Inflammatory macrophage treated with lipopolysaccharide for 4 hours (primary cell): ENCODE measurements around the gene FARS2.

ENCODE experiments used
- DNase-seq: peaks from one replicate; pipeline ENCODE4 v3.0.0-alpha.2; 2020

The FARS2 gene

GRCh38 chr6:5471637-5472398 is 210.5 kb downstream of the FARS2 start:
- DNase-seq, result no peak

GRCh38 chr6:5472571-5472970 is 211.3 kb downstream of the FARS2 start:
- no peak for DNase-seq

- DNase-seq, result no peak
These were observed 214.5 kb downstream of the FARS2 start for GRCh38 chr6:5475779-5476178.

DNA sequence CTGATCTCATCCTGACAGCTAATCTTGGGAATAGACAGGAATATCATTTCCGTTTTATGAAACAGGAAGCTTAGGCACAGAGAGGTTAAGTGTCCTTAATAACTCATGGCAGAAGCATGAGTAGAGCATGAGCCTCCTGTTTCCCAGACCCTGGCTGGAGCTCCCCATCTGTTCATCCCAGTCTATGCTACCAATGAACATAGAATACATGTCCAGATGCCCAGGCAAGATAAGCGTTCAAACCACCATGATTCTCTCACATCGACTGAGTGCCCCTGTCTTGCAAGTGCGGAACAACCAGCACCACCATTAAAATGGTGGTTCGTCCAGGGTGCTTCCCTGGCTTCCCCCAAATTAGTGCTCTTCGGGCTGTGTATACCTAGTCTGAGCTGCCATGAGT is 217.1 kb downstream of the FARS2 start:
- no peak for DNase-seq

DNA sequence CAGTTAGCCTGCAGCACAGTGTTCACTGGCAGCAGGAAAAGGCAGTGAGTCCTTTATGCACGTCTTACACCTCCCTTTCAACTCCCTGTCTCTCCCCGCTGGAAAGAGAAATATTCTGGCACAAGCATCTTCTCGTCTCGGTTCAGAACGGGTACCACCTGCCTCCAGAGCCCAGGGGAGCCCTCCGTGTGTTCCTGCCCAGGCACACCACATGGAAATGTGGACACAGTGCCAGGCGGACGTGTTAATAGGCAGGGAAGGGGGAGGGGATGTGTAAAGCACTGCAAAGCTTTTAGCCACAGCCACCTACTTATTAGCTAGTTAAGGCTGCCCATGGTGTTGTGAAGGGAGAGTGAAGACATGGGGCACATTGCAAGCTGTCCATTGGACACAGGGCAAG is 219.7 kb downstream of the FARS2 start:
- DNase-seq, result no peak

DNA sequence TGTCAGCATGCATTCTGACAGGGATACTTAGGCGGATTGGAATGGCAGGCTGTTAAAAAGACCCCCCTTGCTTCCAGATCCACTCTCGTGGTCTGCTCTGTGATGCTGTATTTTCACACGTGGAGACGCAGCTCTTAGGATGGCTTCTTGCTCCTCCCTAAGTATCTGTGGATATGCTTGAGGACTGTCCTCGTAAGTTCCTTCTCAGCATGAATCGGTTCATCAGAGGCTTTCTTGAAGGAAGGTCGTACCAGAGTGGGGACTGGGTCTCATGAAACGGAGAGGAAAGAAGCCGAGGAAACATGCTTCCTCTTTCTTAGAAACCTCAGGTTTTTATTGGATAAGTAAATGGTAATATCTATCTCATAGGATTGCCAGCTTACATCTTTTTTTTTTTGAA is 220.4 kb downstream of the FARS2 start:
- DNase-seq, result no peak

GRCh38 chr6:5482619-5483018 is 221.3 kb downstream of the FARS2 start:
- DNase-seq, result no peak

- DNase-seq, result no peak
These were observed 223.4 kb downstream of the FARS2 start for GRCh38 chr6:5484692-5485091.

DNA sequence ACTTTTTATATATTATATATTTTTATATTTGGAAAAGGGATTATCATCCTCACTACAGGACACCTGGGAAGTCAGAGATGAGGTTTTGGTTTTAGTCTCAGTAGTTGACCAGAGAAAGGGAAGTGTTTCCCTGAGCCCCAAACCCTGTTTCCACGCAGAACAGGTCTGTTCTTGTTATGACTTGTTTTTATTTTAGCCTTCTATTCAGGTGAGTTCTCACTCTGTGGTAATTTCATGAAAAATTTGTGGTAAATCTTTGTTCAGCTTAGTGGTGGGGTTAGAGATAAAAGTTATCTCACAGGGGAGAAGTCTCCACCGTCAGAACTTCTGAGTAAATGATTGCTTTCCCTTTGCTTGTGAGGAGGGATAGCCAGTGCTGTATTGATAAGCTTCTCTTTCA is 224.9 kb downstream of the FARS2 start:
- no peak for DNase-seq

DNA sequence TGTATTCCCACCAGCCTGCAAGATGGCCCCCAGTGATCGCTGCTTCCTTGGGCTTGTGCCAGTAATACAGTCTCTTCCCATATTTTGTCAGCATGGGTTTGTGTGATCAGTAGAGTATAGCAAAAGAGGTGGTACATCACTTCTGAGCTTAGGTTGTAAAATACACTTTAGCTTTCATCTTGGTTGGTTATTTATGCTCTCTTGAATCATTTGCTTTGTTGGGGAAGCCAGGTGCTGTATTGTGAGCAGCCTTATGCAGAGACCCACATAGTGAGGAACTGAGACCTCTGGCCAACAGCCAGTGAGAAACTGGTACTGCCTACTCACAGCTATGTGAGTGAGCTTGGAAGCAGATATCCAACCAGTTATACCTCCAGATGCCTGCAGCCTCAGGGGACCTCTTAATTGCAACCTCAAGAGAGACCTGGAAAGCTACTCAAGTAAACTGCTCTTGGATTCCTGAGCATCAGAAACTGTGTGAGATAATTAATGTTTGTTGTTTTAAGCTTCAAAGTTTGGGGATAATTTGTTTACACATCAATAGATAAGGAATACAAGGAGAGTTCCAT is 229.3 kb downstream of the FARS2 start:
- no peak for DNase-seq

DNA sequence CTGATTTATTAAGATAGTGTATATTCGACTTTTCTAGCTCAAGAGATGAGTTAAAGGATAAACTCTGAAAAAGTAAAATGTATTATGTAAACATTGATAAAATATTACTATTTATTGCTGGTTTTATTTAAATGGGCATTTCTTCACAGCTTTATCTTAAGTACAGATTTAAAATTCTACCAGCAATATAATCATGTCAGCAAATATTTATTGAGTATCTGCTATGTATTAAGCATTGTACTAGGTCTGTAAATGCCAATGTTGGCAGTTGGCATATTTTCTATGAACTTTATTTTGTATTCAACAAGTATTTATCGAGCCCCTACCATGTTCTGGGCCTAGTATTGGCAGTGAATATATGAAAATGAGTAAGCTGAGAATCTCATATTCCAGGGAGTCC is 231.0 kb downstream of the FARS2 start:
- no peak for DNase-seq

GRCh38 chr6:5493806-5494205 is 232.5 kb downstream of the FARS2 start:
- no peak for DNase-seq

DNA sequence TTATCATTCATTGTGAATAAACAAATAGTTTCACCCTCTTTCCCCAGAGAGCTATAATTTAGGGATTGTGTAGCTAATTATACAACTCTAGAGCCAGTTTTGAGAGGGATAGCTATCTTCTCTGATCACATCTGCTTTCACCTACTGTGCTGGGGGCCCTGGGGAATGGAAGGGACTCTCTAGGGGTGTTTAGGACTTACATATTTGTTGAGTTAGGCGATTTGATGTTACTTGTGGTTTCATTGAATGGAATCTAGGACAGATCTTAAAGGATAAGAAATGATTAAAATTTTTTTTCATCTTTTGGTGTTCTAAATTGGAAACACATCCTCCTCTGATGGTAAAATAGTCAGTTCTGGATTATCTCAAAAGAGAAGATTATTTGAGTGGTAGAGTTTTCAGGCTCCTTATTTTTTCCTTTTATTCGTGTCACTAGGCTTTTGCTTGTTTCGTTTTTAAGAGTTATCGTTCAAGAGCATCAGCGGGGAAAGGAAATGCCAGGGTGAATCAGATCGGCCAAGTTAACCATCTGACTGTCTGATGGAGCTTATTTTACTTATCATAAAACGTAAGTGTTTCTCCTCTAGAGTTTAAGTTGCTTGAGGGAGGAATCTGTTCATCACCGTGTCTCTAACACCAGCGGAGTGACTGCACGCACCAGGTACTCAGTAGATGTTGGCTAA is 236.7 kb downstream of the FARS2 start:
- DNase-seq, result no peak

DNA sequence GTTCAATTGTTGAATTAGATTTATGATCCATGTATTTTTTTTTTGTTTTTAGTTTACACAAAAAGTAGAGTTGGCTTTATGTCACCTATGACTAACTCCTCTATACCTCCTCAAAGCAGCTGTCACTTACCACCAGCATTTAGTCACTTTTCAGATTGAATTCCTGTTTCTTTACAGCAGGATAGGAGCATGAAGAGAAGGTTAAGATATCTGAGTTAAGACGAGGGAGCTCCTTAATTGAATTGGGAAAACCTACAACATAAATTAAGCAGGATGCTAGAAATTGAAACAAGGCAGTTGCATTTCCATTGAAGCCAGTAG is 237.2 kb downstream of the FARS2 start:
- DNase-seq, result no peak

- no peak for DNase-seq
These were observed 238.5 kb downstream of the FARS2 start for GRCh38 chr6:5499644-5500306.

- no peak for DNase-seq
These were observed 240.5 kb downstream of the FARS2 start for GRCh38 chr6:5501837-5502236.

- no peak for DNase-seq
These were observed 242.8 kb downstream of the FARS2 start for GRCh38 chr6:5504078-5504477.

DNA sequence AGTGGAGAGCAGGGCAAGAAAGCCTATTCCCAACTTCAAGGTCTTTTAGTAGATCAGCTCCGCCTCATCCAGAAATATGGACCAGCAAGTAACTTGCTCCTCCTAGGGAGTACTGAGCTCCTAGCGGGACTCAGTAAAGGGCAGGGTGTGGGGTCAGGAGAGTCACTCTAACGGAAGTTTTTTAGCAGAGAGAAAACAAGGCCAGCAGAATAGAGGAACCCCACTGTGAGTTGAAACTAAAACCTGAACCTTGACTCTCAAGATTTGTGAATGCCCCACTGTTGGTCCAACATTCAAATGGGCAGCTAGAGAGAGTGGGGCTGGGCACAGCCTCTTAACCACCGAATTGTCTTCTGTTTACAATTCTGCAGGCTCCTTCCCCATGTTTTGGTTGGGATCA is 244.8 kb downstream of the FARS2 start:
- no peak for DNase-seq

DNA sequence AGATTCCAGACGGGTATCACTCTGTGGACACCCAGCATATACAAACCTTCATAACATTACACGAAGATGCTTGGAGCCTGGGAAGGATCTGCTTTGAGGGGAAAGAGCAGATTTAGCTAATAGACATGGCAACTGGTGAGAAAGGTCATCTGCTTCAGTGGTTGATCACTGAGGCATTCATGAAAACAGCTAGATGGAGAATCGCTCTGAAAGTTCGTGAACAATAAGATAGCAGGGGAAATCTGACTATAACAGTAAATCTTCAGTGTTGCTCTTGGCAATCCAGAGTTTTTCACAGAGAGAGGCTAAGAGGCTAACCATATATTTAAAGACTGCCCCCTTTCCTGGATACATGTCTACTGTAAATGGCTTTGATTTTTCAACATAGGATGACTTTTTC is 245.3 kb downstream of the FARS2 start:
- DNase-seq, result no peak

DNA sequence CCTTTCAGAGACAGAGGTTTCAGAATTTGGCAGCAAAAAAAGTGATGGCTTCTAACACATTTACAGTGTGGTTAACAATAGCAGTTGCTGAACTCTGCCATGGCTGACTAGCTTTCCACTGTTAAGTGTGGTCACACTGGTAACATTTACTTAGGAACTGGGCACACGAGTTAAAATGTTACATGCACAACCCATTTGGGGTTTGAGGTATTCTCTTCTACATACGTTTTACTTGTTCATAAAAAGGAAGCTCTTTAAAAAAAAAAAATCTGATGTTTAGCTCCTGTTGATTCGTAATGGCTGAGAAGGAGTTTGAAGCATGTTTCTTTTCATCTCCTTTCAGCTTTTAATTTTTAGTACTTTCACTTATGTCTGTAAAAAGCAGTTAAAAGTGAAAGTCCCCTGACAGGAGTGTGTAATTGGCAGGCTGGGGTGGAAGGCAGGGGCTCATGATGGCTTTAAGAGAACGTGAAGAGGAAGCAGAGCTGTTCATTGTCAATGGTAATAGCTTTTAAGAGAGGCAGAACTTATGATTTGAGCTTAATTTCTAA is 245.9 kb downstream of the FARS2 start:
- no peak for DNase-seq

GRCh38 chr6:5509106-5509505 is 247.8 kb downstream of the FARS2 start:
- no peak for DNase-seq

- no peak for DNase-seq
These were observed 249.2 kb downstream of the FARS2 start for GRCh38 chr6:5510331-5511133.

GRCh38 chr6:5511954-5512353 is 250.6 kb downstream of the FARS2 start:
- no peak for DNase-seq
